Lower leg skin (tissue), 4 donors: ENCODE data around the gene PLXDC2. TPM values are rescaled to one million over a fixed set of nuclear protein-coding genes. Genes with fewer than 3 reads are reported as not detected.

ENCODE experiments used
- DNase-seq, 2 donors: peaks; one replicate each; pipeline ENCODE4 v3.0.0-alpha.2; 2019; ENCODE audit warnings: low spot score in 2 of 2
- H3K4me3 ChIP-seq: fragments of 200-600 bp; sonication (generic); 2 replicates; pipeline ENCODE4 v1.5.1; 2017; ENCODE audit warnings: mild to moderate bottlenecking, low read depth; ENCODE audit not compliant: poor library complexity, severe bottlenecking
- POLR2A ChIP-seq, 2 donors: fragments of 450-650 bp; IDR thresholded peaks; one replicate each; pipeline ENCODE4 v1.6.1; 2016 to 2017; ENCODE audit warnings: antibody characterized with exemption in 2 of 2, mild to moderate bottlenecking in 1 of 2, moderate library complexity in 1 of 2
- WGBS, 2 donors: methylation state at CpG; one replicate each; pipeline ENCODE4 v1.1.5; 2018; 5-methylcytosine and 5-hydroxymethylcytosine counted together
- intact Hi-C: fragments of 100-400 bp; cut with DNase I; formaldehyde crosslinking; loops from one replicate; pipeline ENCODE4 v1.15.0; 2023; ENCODE audit warnings: low total_unique reads
- total RNA-seq, 4 donors: library from RNA; depleted of rRNA; stranded (reverse); fragments of >200 nt; gene quantifications; one replicate each; pipeline ENCODE4 v1.1.0, GENCODE V29; 2016
- TF ChIP-seq, protein P1 (sequence below), 3 donors: fragments of 450-650 bp; IDR thresholded peaks; one replicate each; pipeline ENCODE4 v1.5.1; 2016; ENCODE audit warnings: antibody characterized with exemption in 3 of 3, mild to moderate bottlenecking in 3 of 3, moderate library complexity in 2 of 3

The PLXDC2 gene
- total RNA-seq, 4 donors from 2014 or later: 75.3 to 113 (median 95.3) TPM

DNA sequence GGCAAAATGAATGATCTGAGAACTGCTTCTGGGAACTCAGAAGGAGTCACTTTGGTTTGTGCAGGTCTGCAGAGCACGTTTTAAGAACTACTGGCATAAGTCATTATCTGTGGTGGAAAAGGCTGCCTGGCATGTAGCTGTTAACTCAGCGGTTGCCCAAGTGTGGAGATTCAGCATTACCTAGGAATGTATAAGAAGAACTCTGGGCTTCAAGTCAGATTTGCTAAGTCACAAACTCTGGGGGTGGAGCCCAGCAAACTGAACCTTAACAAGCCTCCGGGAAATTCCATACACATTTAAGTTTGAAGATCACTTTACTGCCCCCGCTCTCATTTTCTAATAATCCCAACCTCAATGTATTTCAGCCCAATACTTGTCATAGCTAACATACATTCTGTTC lies 31.1 kb downstream of the PLXDC2 start:
- TF ChIP-seq, protein P1, sequence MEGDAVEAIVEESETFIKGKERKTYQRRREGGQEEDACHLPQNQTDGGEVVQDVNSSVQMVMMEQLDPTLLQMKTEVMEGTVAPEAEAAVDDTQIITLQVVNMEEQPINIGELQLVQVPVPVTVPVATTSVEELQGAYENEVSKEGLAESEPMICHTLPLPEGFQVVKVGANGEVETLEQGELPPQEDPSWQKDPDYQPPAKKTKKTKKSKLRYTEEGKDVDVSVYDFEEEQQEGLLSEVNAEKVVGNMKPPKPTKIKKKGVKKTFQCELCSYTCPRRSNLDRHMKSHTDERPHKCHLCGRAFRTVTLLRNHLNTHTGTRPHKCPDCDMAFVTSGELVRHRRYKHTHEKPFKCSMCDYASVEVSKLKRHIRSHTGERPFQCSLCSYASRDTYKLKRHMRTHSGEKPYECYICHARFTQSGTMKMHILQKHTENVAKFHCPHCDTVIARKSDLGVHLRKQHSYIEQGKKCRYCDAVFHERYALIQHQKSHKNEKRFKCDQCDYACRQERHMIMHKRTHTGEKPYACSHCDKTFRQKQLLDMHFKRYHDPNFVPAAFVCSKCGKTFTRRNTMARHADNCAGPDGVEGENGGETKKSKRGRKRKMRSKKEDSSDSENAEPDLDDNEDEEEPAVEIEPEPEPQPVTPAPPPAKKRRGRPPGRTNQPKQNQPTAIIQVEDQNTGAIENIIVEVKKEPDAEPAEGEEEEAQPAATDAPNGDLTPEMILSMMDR (IDR thresholded peaks at IDR 0.05): no peak
- 50 to 54% methylated on average over 4 of the region's 4 CpGs for WGBS, 2 donors
- DNase-seq: no peak
- intact Hi-C loops: no loop called here
- H3K4me3 ChIP-seq: no peak overlapping the region

DNA sequence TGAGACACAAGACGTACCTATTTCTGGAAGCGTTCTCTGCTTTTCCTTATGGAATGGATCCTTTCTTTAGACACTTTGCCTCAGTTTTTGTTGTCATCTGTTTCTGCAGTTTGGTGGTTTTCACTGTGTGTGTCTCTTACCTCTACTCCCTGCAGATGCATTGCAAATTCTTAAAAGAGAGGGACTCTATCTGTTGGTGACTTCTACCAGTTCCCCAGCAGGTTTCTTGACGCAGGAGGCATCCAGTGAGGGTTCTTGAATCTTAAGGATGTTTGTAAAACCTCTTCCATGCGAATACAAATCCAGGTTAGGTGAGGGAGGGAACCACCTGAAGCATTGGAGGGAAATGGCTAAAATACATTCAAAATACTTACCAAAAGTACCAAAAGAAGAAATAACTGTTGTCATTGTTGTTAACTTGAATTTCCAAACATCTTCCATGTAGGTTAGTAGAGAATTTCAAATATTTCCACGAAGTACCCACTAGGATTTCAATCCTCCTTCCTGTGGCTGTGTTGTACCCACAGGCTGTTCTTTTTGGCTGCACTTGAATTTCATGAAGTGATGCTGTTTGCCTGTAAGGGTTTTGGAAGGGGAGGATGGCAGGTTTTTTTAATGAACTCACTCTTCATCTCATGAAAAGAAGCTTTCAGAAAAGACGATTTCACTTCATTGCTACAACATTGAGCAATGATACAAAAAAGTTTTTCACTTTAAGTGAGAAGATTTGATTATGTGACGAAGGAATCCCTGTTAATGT lies 32.2 kb downstream of the PLXDC2 start:
- no peak for TF ChIP-seq POLR2A (IDR thresholded peaks at IDR 0.05)
- intact Hi-C loops: no loop called here
- WGBS, 2 donors: 62 to 66% methylated on average over 7 of the region's 7 CpGs

DNA sequence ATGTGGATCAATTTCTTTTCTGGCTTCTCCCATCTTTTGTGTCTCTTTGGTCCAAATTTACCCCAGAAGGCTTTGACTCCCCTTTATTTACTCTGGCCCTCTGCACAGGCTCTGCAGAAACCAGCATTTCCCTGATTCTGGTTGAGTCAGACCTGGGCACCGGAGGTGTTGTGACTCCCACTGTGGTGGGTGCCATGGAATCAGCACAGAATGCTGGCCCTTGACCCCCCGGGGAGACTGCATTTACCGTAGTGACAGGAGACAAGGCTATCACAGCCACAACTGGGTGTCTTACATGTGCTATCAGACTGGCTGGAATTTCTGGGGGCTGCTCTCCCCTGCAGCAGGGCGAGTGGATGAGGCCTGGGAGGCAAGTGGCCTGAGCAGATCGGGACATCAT lies 37.6 kb downstream of the PLXDC2 start:
- 91% methylated on average over 5 of the region's 5 CpGs for WGBS, 2 donors
- intact Hi-C loops: no loop called here
- H3K4me3 ChIP-seq: no peak overlapping the region
- no peak for DNase-seq
- TF ChIP-seq, protein P1 (IDR thresholded peaks at IDR 0.05): no peak
- no peak for TF ChIP-seq POLR2A (IDR thresholded peaks at IDR 0.05)

More for the DNA sequence above, 32.2 kb downstream of the PLXDC2 start:
- DNase-seq: no peak
- H3K4me3 ChIP-seq: no peak overlapping the region

DNA sequence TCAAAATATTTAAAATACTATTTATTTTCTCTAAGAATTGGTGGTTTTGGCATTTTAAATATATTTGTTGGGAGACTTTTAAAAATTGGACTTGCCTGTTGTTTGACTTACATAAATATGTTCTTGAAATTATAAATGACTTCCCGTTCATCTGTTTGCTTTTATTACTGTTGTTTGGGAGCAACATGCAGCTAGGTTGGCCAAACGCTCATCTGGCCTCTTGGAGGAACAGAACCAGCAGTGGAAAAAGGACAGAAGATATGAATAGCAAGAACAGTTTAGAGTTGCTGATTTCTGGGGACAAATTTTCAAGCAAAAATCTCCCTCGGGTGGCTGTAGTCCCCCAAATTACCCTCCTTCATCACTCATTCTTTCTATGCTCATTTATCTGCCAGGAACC lies 41.6 kb downstream of the PLXDC2 start:
- no peak overlapping the region for H3K4me3 ChIP-seq
- WGBS, 2 donors: 61 to 67% methylated on average over 3 of the region's 3 CpGs
- TF ChIP-seq, protein P1 (IDR thresholded peaks at IDR 0.05): no peak
- no peak for TF ChIP-seq POLR2A (IDR thresholded peaks at IDR 0.05)
- DNase-seq: no peak
- intact Hi-C loops: no loop called here

DNA sequence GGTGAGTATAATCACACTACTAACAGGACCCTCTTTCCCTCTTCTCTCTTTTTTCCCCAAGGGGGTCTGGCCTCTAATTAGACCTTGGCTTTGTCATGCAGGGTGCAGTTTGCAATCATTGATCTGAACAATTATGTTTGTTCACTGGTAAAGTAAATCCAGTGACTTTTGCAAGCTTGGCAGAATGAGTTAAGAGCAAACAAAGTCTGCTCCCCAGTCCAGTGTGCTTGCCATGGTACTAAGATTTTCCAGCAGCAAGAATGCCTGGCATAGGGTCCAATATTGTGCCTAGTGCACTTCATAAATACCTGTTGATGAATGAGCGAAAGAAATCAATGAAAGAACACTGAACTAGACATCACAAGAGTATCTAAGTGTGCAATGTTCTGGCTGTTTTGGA lies 43.9 kb downstream of the PLXDC2 start:
- no peak overlapping the region for H3K4me3 ChIP-seq
- TF ChIP-seq POLR2A (IDR thresholded peaks at IDR 0.05): no peak
- 88 to 94% methylated on average over 1 of the region's 1 CpG for WGBS, 2 donors
- intact Hi-C loops: no loop called here
- no peak for DNase-seq

DNA sequence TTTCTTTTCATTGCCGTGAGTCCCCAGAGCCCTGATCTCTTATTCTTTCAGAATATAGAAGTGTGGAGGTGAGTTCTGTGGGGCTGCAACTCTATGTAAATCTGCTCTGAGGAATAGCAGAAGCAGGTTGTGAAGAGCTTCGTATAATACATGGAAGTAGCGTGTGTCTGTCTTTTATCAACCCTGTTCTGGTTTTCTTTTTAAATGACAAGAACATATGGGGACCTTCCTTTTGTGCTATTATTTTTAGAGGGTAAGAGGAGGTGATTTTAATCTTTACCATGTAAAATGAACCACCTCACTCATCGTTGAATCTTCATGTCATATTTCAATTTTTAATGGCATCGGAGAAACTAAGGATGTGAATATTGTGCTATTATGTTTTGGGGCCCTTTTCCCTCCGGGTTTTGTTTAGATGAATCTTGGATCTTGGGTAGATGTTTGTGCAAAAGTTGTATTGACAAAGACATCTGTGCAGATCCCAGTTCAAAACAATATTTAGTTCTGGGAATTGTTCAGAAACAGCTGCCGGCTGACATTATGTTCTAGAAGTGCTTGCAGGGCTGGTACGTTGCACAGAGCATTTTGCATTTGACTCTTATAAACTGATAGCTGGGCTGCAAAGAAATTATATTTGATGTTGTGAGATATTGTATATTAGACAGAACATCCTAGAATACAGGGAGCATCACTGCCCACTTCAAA lies 46.7 kb downstream of the PLXDC2 start:
- no peak for TF ChIP-seq POLR2A (IDR thresholded peaks at IDR 0.05)
- TF ChIP-seq, protein P1 (IDR thresholded peaks at IDR 0.05): no peak
- DNase-seq: no peak
- intact Hi-C loops: no loop called here
- WGBS, 2 donors: 71% methylated on average over 8 of the region's 8 CpGs
- no peak overlapping the region for H3K4me3 ChIP-seq
